Mucosa of stomach (tissue), 1 donor: ENCODE measurements around the gene LYPD3.

Experiments used
- H3K27me3 ChIP-seq: one replicate; pipeline ENCODE4 v1.7.0; 2013; ENCODE audit warnings: mild to moderate bottlenecking, low read length; ENCODE audit not compliant: control insufficient read depth, insufficient read depth
- H3K36me3 ChIP-seq: one replicate; pipeline ENCODE4 v1.7.0; 2013; ENCODE audit warnings: low read length; ENCODE audit not compliant: control insufficient read depth, insufficient read depth
- H3K4me1 ChIP-seq: one replicate; pipeline ENCODE4 v1.7.0; 2013; ENCODE audit warnings: mild to moderate bottlenecking, low read length; ENCODE audit not compliant: control insufficient read depth, insufficient read depth
- H3K4me3 ChIP-seq: one replicate; pipeline ENCODE4 v1.7.0; 2013; ENCODE audit warnings: low read length
- H3K9ac ChIP-seq: one replicate; pipeline ENCODE4 v1.7.0; 2013; ENCODE audit warnings: mild to moderate bottlenecking, low read length, moderate library complexity
- H3K9me3 ChIP-seq: one replicate; pipeline ENCODE4 v1.7.0; 2013; ENCODE audit warnings: mild to moderate bottlenecking, low read length, moderate library complexity; ENCODE audit not compliant: control insufficient read depth
- donor health status: Pancreatic carcinoma.

Gene LYPD3

GRCh38 chr19:43501661-43502418, 36.4 kb upstream of the LYPD3 start:
- Histone ChIP-seq H3K27me3 (no peaks in the 10 kb centered on the region), H3K36me3 (no peaks in the 10 kb centered on the region), H3K4me3 (no peak overlapping the region), H3K9ac (no peak overlapping the region), H3K9me3 (no peaks in the 10 kb centered on the region), H3K4me1 (peaks cover 11% of the 10 kb centered on the region)

- no peaks in the 10 kb centered on the region for H3K27me3 ChIP-seq
- H3K4me1 ChIP-seq, result peaks cover 11% of the 10 kb centered on the region
- H3K9me3 ChIP-seq, result no peaks in the 10 kb centered on the region
- H3K9ac ChIP-seq, result no peak overlapping the region
- no peak overlapping the region for H3K4me3 ChIP-seq
- H3K36me3 ChIP-seq, result no peaks in the 10 kb centered on the region
Observed at GRCh38 chr19:43499042-43499441, 33.6 kb upstream of the LYPD3 start.

- H3K36me3 ChIP-seq, result no peaks in the 10 kb centered on the region
- peaks cover 11% of the 10 kb centered on the region for H3K4me1 ChIP-seq
- H3K27me3 ChIP-seq, result no peaks in the 10 kb centered on the region
- no peak overlapping the region for H3K4me3 ChIP-seq
- H3K9ac ChIP-seq, result no peak overlapping the region
- no peaks in the 10 kb centered on the region for H3K9me3 ChIP-seq
Observed at GRCh38 chr19:43498233-43498842, 32.9 kb upstream of the LYPD3 start.

- H3K9ac ChIP-seq, result no peak overlapping the region
- H3K4me3 ChIP-seq, result no peak overlapping the region
- no peaks in the 10 kb centered on the region for H3K9me3 ChIP-seq
- H3K4me1 ChIP-seq, result peaks cover 11% of the 10 kb centered on the region
- no peaks in the 10 kb centered on the region for H3K27me3 ChIP-seq
- no peaks in the 10 kb centered on the region for H3K36me3 ChIP-seq
Observed at GRCh38 chr19:43496960-43497359, 31.6 kb upstream of the LYPD3 start.

GRCh38 chr19:43495082-43495481, 29.7 kb upstream of the LYPD3 start:
- Histone ChIP-seq H3K36me3 (no peaks in the 10 kb centered on the region), H3K27me3 (no peaks in the 10 kb centered on the region), H3K9me3 (no peaks in the 10 kb centered on the region), H3K4me3 (no peak overlapping the region), H3K4me1 (peaks cover 11% of the 10 kb centered on the region), H3K9ac (no peak overlapping the region)

GRCh38 chr19:43490759-43491158, 25.4 kb upstream of the LYPD3 start:
- no peaks in the 10 kb centered on the region for H3K27me3 ChIP-seq
- H3K4me3 ChIP-seq, result no peak overlapping the region
- H3K9ac ChIP-seq, result no peak overlapping the region
- H3K9me3 ChIP-seq, result no peaks in the 10 kb centered on the region
- no peaks in the 10 kb centered on the region for H3K4me1 ChIP-seq
- no peaks in the 10 kb centered on the region for H3K36me3 ChIP-seq

- Histone ChIP-seq H3K27me3 (no peaks in the 10 kb centered on the region), H3K4me1 (no peaks in the 10 kb centered on the region), H3K9me3 (no peaks in the 10 kb centered on the region), H3K4me3 (no peak overlapping the region), H3K9ac (no peak overlapping the region), H3K36me3 (no peaks in the 10 kb centered on the region)
Observed at GRCh38 chr19:43489979-43490599, 24.7 kb upstream of the LYPD3 start.

GRCh38 chr19:43489310-43489709, 23.9 kb upstream of the LYPD3 start:
- H3K36me3 ChIP-seq, result no peaks in the 10 kb centered on the region
- H3K4me3 ChIP-seq, result no peak overlapping the region
- H3K9ac ChIP-seq, result no peak overlapping the region
- H3K4me1 ChIP-seq, result no peaks in the 10 kb centered on the region
- H3K27me3 ChIP-seq, result no peaks in the 10 kb centered on the region
- H3K9me3 ChIP-seq, result no peaks in the 10 kb centered on the region

GRCh38 chr19:43488179-43488578, 22.8 kb upstream of the LYPD3 start:
- Histone ChIP-seq H3K4me1 (no peaks in the 10 kb centered on the region), H3K4me3 (no peak overlapping the region), H3K9me3 (no peaks in the 10 kb centered on the region), H3K9ac (no peak overlapping the region), H3K36me3 (no peaks in the 10 kb centered on the region), H3K27me3 (no peaks in the 10 kb centered on the region)

GRCh38 chr19:43486412-43486811, 21.0 kb upstream of the LYPD3 start:
- Histone ChIP-seq H3K9ac (no peak overlapping the region), H3K27me3 (no peaks in the 10 kb centered on the region), H3K4me1 (no peaks in the 10 kb centered on the region), H3K4me3 (no peak overlapping the region), H3K36me3 (no peaks in the 10 kb centered on the region), H3K9me3 (no peaks in the 10 kb centered on the region)

GRCh38 chr19:43485951-43486350, 20.5 kb upstream of the LYPD3 start:
- no peaks in the 10 kb centered on the region for H3K9me3 ChIP-seq
- H3K4me3 ChIP-seq, result no peak overlapping the region
- no peaks in the 10 kb centered on the region for H3K4me1 ChIP-seq
- no peaks in the 10 kb centered on the region for H3K36me3 ChIP-seq
- no peak overlapping the region for H3K9ac ChIP-seq
- no peaks in the 10 kb centered on the region for H3K27me3 ChIP-seq

- Histone ChIP-seq H3K36me3 (no peaks in the 10 kb centered on the region), H3K27me3 (no peaks in the 10 kb centered on the region), H3K4me1 (no peaks in the 10 kb centered on the region), H3K9me3 (no peaks in the 10 kb centered on the region), H3K4me3 (no peak overlapping the region), H3K9ac (no peak overlapping the region)
Observed at GRCh38 chr19:43483281-43483680, 17.9 kb upstream of the LYPD3 start.
